HL-60 (cell line): Measurements from ENCODE around the gene DHRSX.

ENCODE experiments used
- CTCF ChIP-seq: IDR thresholded peaks from one replicate; pipeline ENCODE4 v1.5.1; 2011; ENCODE audit warnings: low read length, control low read depth, inconsistent platforms; ENCODE audit not compliant: insufficient read depth
- GABPA ChIP-seq: IDR thresholded peaks from 2 replicates; pipeline ENCODE4 v1.6.1; 2012; ENCODE audit warnings: low read depth
- POLR2AphosphoS5 ChIP-seq: IDR thresholded peaks from 2 replicates; pipeline ENCODE4 v1.6.1; 2012; ENCODE audit warnings: low read depth
- TF ChIP-seq, protein P1 (sequence below): IDR thresholded peaks from 2 replicates; pipeline ENCODE4 v1.6.1; 2012; ENCODE audit warnings: low read depth; ENCODE audit not compliant: insufficient replicate concordance

GRCh38 chrX:2374086-2374485 lies 126.7 kb downstream of the DHRSX start:
- TF ChIP-seq GABPA = no peak
- no peak for TF ChIP-seq CTCF
- TF ChIP-seq, protein P1, sequence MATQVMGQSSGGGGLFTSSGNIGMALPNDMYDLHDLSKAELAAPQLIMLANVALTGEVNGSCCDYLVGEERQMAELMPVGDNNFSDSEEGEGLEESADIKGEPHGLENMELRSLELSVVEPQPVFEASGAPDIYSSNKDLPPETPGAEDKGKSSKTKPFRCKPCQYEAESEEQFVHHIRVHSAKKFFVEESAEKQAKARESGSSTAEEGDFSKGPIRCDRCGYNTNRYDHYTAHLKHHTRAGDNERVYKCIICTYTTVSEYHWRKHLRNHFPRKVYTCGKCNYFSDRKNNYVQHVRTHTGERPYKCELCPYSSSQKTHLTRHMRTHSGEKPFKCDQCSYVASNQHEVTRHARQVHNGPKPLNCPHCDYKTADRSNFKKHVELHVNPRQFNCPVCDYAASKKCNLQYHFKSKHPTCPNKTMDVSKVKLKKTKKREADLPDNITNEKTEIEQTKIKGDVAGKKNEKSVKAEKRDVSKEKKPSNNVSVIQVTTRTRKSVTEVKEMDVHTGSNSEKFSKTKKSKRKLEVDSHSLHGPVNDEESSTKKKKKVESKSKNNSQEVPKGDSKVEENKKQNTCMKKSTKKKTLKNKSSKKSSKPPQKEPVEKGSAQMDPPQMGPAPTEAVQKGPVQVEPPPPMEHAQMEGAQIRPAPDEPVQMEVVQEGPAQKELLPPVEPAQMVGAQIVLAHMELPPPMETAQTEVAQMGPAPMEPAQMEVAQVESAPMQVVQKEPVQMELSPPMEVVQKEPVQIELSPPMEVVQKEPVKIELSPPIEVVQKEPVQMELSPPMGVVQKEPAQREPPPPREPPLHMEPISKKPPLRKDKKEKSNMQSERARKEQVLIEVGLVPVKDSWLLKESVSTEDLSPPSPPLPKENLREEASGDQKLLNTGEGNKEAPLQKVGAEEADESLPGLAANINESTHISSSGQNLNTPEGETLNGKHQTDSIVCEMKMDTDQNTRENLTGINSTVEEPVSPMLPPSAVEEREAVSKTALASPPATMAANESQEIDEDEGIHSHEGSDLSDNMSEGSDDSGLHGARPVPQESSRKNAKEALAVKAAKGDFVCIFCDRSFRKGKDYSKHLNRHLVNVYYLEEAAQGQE = no peak
- no peak for TF ChIP-seq POLR2AphosphoS5
